B cell (primary cell): ENCODE data around the gene SCNM1.

Experiments used
- CTCF ChIP-seq: fragments of 200-600 bp; IDR thresholded peaks from one replicate; pipeline ENCODE4 v1.8.0; 2022; ENCODE audit warnings: antibody characterized with exemption, mild to moderate bottlenecking
- EZH2 ChIP-seq: IDR thresholded peaks from 2 replicates; pipeline ENCODE4 v1.6.1; 2012; ENCODE audit warnings: borderline replicate concordance, low read depth, mild to moderate bottlenecking, moderate library complexity, low read length; ENCODE audit not compliant: insufficient read depth, poor library complexity, severe bottlenecking

GRCh38 chr1:151137789-151138188 is 28.2 kb upstream of the SCNM1 start:
- TF ChIP-seq CTCF (no peak), EZH2 (no peak)
